ENCODE data around the gene PPIA.

PPIA gene

GRCh38 chr7:44847920-44848634 lies 51.6 kb downstream of the PPIA start, which contains the start of gene H2AZ2:
Gene H2AZ2, minus strand, starts transcription at chr7:44848087. Its CDS starts 116 bp downstream, at chr7:44847971.
- no peaks in the 10 kb centered on the region for H3K36me3 ChIP-seq (ENCODE audit: control insufficient read depth, insufficient read depth, low read length)
- no peaks in the 10 kb centered on the region for H3K27me3 ChIP-seq (replicated peaks; ENCODE audit: control insufficient read depth, insufficient read depth, low read length)
- DNase-seq (ENCODE audit: extremely low read depth, insufficient read length) = peak; percentile 99
- H3K4me3 ChIP-seq (replicated peaks; ENCODE audit: low read depth, low read length) = peak within 1 kb of the TSS; percentile 91
- TF ChIP-seq, protein P1, sequence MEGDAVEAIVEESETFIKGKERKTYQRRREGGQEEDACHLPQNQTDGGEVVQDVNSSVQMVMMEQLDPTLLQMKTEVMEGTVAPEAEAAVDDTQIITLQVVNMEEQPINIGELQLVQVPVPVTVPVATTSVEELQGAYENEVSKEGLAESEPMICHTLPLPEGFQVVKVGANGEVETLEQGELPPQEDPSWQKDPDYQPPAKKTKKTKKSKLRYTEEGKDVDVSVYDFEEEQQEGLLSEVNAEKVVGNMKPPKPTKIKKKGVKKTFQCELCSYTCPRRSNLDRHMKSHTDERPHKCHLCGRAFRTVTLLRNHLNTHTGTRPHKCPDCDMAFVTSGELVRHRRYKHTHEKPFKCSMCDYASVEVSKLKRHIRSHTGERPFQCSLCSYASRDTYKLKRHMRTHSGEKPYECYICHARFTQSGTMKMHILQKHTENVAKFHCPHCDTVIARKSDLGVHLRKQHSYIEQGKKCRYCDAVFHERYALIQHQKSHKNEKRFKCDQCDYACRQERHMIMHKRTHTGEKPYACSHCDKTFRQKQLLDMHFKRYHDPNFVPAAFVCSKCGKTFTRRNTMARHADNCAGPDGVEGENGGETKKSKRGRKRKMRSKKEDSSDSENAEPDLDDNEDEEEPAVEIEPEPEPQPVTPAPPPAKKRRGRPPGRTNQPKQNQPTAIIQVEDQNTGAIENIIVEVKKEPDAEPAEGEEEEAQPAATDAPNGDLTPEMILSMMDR (IDR thresholded peaks at IDR 0.05; ENCODE audit: insufficient read depth, low read length, poor library complexity, severe bottlenecking) = no peak

DNA sequence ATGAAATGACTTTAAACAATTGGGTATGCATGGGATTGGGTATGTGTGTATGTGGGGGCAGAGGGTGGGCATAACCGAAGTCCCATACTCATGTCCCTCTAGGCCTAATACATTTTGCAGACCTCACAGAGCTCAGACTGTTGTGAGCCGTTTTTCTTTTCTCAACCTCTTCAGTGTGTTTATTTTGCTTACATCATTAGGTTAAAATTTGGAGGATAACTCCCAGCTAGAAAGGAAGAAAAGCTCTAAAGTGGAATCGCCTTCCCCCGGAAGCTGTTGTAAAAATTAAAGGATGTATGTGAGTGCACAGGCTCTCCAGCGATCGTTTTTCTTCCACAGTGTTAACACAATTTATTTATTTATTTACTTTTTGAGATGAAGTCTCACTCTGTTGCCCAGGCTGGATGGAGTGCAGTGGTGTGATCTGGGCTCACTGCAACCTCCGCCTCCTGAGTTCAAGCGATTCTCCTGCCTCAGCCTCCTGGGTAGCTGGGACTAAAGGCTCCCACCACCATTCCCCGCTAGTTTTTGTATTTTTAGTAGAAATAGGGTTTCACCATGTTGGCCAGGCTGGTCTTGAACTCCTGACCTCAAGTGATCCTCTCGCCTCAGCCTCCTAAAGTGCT lies 52.9 kb downstream of the PPIA start:
- no peak for DNase-seq (ENCODE audit: extremely low read depth, insufficient read length)
- H3K27me3 ChIP-seq (replicated peaks; ENCODE audit: control insufficient read depth, insufficient read depth, low read length) = no peaks in the 10 kb centered on the region
- H3K4me3 ChIP-seq (replicated peaks; ENCODE audit: low read depth, low read length) = peak overlapping the region; percentile 77
- no peaks in the 10 kb centered on the region for H3K36me3 ChIP-seq (ENCODE audit: control insufficient read depth, insufficient read depth, low read length)
- TF ChIP-seq, protein P1 (IDR thresholded peaks at IDR 0.05; ENCODE audit: insufficient read depth, low read length, poor library complexity, severe bottlenecking) = no peak

GRCh38 chr7:44849885-44850544 lies 53.5 kb downstream of the PPIA start:
- Histone ChIP-seq H3K27me3 (replicated peaks; ENCODE audit: control insufficient read depth, insufficient read depth, low read length) (no peaks in the 10 kb centered on the region), H3K4me3 (replicated peaks; ENCODE audit: low read depth, low read length) (no peak overlapping the region), H3K36me3 (ENCODE audit: control insufficient read depth, insufficient read depth, low read length) (no peaks in the 10 kb centered on the region)
- TF ChIP-seq, protein P1 (IDR thresholded peaks at IDR 0.05; ENCODE audit: insufficient read depth, low read length, poor library complexity, severe bottlenecking) = no peak
- no peak for DNase-seq (ENCODE audit: extremely low read depth, insufficient read length)

DNA sequence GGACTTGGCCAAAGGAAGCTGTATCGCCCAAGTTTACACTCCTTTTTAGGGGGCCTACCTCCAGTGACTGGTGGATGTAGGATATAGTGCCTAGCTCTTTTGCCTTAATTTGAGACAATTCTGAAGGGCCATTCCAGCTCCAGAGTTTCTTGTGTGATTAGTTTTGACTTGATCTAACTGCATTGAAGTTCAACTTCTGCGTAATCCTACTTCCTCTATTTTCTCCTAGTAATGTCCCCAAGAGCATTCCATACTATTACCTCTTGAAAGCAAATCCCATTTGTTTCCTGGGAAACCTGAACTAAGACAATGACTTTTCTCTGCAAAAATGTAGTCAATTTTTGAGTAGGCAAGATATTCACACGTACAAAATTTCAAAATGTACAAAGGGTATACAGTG lies 56.1 kb downstream of the PPIA start:
- Histone ChIP-seq H3K27me3 (replicated peaks; ENCODE audit: control insufficient read depth, insufficient read depth, low read length) (no peaks in the 10 kb centered on the region), H3K36me3 (ENCODE audit: control insufficient read depth, insufficient read depth, low read length) (no peaks in the 10 kb centered on the region), H3K4me3 (replicated peaks; ENCODE audit: low read depth, low read length) (no peak overlapping the region)
- DNase-seq (ENCODE audit: extremely low read depth, insufficient read length) = no peak
- TF ChIP-seq, protein P1 (IDR thresholded peaks at IDR 0.05; ENCODE audit: insufficient read depth, low read length, poor library complexity, severe bottlenecking) = no peak
